ENCODE results near the gene CCDC178. TPM values are rescaled to one million over a fixed set of nuclear protein-coding genes. Genes with fewer than 3 reads are reported as not detected.
"Not testable (repeated sequence)": the region's sequence is repeated elsewhere in the genome, so short reads cannot be mapped to it uniquely, and the experiment has no call there.

CCDC178 gene
- polyA plus RNA-seq, 1 donor = 0.36 TPM

DNA sequence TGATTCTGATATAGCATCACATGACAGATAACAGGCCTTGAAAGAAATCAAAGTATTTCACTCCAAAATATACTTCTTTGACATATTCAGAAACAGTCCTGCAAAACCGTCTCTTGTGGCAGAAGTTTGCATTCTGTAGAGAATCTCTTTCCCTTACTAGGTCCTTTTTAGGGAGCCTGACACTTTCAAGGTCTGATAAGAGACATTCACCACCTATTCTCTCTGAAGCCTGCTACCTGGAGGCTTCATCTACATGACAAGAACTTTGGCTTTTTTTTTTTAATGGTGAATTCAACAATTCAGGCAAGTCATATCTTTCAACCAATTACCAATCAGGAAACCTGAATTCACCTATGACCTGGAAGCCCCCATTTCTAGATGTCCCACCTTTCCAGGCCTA is 83.8 kb downstream of the CCDC178 start:
- no peak for DNase-seq
- no peak overlapping the region for H3K27ac ChIP-seq (ENCODE audit: low read length)
- no peaks in the 10 kb centered on the region for H3K27me3 ChIP-seq (ENCODE audit: control insufficient read depth, insufficient read depth, low read length)
- H3K4me3 ChIP-seq (ENCODE audit: low read length) = no peak overlapping the region
- no peaks in the 10 kb centered on the region for H3K36me3 ChIP-seq (ENCODE audit: control insufficient read depth, insufficient read depth, low read length)
- no peaks in the 10 kb centered on the region for H3K4me1 ChIP-seq (ENCODE audit: control insufficient read depth, insufficient read depth, low read length)
- no CpG with 5 or more reads among the region's 1 CpG for WGBS (ENCODE audit: insufficient coverage, low lambda C conversion rate)
- H3K9me3 ChIP-seq (ENCODE audit: control insufficient read depth, low read depth, low read length) = no peaks in the 10 kb centered on the region

DNA sequence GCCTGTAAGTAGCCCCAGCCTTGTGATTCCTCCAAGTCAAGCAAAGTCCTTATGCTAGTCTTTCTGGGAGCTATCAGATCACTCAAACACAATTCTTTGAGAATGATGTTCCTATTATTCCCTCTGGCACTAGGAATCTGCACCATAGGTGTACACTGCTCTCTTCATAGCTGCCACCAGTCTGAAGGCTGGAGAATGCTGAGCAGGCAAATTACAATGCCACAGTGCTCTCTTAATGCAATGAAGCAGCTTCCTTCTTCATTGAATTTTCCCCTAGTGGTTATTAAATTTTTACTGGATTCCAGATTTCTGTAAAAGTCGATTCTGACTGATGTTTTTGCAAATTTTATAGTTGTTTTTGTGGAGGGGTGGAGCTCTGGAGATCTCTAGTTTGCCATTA is 84.8 kb downstream of the CCDC178 start:
- WGBS (ENCODE audit: insufficient coverage, low lambda C conversion rate) = no CpG with 5 or more reads among the region's 1 CpG
- Histone ChIP-seq H3K27ac (ENCODE audit: low read length) (no peak overlapping the region), H3K36me3 (ENCODE audit: control insufficient read depth, insufficient read depth, low read length) (no peaks in the 10 kb centered on the region), H3K4me3 (ENCODE audit: low read length) (no peak overlapping the region), H3K27me3 (ENCODE audit: control insufficient read depth, insufficient read depth, low read length) (no peaks in the 10 kb centered on the region), H3K4me1 (ENCODE audit: control insufficient read depth, insufficient read depth, low read length) (no peaks in the 10 kb centered on the region), H3K9me3 (ENCODE audit: control insufficient read depth, low read depth, low read length) (no peaks in the 10 kb centered on the region)
- DNase-seq = no peak

DNA sequence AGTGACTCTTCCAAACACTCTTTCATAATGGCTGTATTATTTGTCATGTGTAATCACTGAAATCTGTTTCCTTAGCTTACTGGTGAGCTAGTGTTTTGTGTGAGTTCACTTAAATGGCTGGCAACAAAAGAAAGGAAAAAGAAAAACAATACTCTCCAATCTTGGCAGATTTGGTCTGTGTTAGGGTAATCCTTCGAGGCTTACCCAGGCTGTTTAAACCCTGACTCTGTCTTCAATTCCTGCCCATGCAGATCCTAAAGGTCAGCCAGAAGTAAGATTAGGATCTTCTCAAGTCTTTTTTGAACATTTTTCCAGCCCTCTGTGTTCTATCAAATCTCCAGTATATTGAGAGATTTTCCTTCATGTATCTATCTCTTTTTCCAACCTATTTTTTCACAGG is 85.3 kb downstream of the CCDC178 start:
- WGBS (ENCODE audit: insufficient coverage, low lambda C conversion rate) = no CpG with 5 or more reads among the region's 1 CpG
- Histone ChIP-seq H3K4me1 (ENCODE audit: control insufficient read depth, insufficient read depth, low read length) (no peaks in the 10 kb centered on the region), H3K36me3 (ENCODE audit: control insufficient read depth, insufficient read depth, low read length) (no peaks in the 10 kb centered on the region), H3K9me3 (ENCODE audit: control insufficient read depth, low read depth, low read length) (no peaks in the 10 kb centered on the region), H3K27me3 (ENCODE audit: control insufficient read depth, insufficient read depth, low read length) (no peaks in the 10 kb centered on the region), H3K4me3 (ENCODE audit: low read length) (no peak overlapping the region), H3K27ac (ENCODE audit: low read length) (no peak overlapping the region)
- no peak for DNase-seq

- H3K27me3 ChIP-seq (ENCODE audit: control insufficient read depth, insufficient read depth, low read length) = no peaks in the 10 kb centered on the region
- H3K4me1 ChIP-seq (ENCODE audit: control insufficient read depth, insufficient read depth, low read length) = no peaks in the 10 kb centered on the region
- no peak overlapping the region for H3K4me3 ChIP-seq (ENCODE audit: low read length)
- no peak for DNase-seq
- H3K27ac ChIP-seq (ENCODE audit: low read length) = no peak overlapping the region
- 57% methylated on average over 2 of the region's 2 CpGs for WGBS (ENCODE audit: insufficient coverage, low lambda C conversion rate)
- no peaks in the 10 kb centered on the region for H3K36me3 ChIP-seq (ENCODE audit: control insufficient read depth, insufficient read depth, low read length)
- no peaks in the 10 kb centered on the region for H3K9me3 ChIP-seq (ENCODE audit: control insufficient read depth, low read depth, low read length)
These were observed 90.3 kb downstream of the CCDC178 start for GRCh38 chr18:33350256-33350655.

- not testable (repeated sequence) for H3K4me1 ChIP-seq (ENCODE audit: control insufficient read depth, insufficient read depth, low read length); H3K27ac ChIP-seq (ENCODE audit: low read length); DNase-seq; H3K27me3 ChIP-seq (ENCODE audit: control insufficient read depth, insufficient read depth, low read length); H3K9me3 ChIP-seq (ENCODE audit: control insufficient read depth, low read depth, low read length); H3K36me3 ChIP-seq (ENCODE audit: control insufficient read depth, insufficient read depth, low read length); H3K4me3 ChIP-seq (ENCODE audit: low read length)
- no CpG with 5 or more reads among the region's 2 CpGs for WGBS (ENCODE audit: insufficient coverage, low lambda C conversion rate)
These were observed 100.8 kb downstream of the CCDC178 start for GRCh38 chr18:33339733-33340132.

DNA sequence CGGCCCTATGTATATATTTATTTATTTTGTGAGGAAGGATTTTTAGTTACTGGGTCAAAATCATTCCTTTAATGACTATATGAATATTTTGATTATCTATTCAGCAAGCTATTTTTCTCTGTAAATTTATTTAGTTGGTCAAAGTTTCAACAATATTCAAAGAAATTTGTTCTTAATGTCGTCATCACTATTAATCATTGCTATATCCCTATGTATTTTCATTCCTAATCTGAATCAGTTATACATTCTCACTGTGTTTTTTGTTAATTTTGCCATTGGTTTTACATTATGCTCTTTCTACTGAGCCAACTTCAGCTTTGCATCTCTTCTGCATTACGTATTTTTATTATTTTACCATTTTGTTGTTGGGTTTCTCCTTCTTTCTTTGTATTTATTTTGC is 105.7 kb downstream of the CCDC178 start:
- no peaks in the 10 kb centered on the region for H3K27me3 ChIP-seq (ENCODE audit: control insufficient read depth, insufficient read depth, low read length)
- 44% methylated on average over 2 of the region's 3 CpGs for WGBS (ENCODE audit: insufficient coverage, low lambda C conversion rate)
- no peaks in the 10 kb centered on the region for H3K4me1 ChIP-seq (ENCODE audit: control insufficient read depth, insufficient read depth, low read length)
- H3K27ac ChIP-seq (ENCODE audit: low read length) = no peak overlapping the region
- H3K4me3 ChIP-seq (ENCODE audit: low read length) = no peak overlapping the region
- H3K36me3 ChIP-seq (ENCODE audit: control insufficient read depth, insufficient read depth, low read length) = no peaks in the 10 kb centered on the region
- DNase-seq = no peak
- no peaks in the 10 kb centered on the region for H3K9me3 ChIP-seq (ENCODE audit: control insufficient read depth, low read depth, low read length)

- 57% methylated on average over 1 of the region's 1 CpG for WGBS (ENCODE audit: insufficient coverage, low lambda C conversion rate)
- no peak for DNase-seq
- H3K4me3 ChIP-seq (ENCODE audit: low read length) = no peak overlapping the region
- H3K4me1 ChIP-seq (ENCODE audit: control insufficient read depth, insufficient read depth, low read length) = no peaks in the 10 kb centered on the region
- H3K27me3 ChIP-seq (ENCODE audit: control insufficient read depth, insufficient read depth, low read length) = no peaks in the 10 kb centered on the region
- H3K36me3 ChIP-seq (ENCODE audit: control insufficient read depth, insufficient read depth, low read length) = no peaks in the 10 kb centered on the region
- H3K9me3 ChIP-seq (ENCODE audit: control insufficient read depth, low read depth, low read length) = no peaks in the 10 kb centered on the region
- H3K27ac ChIP-seq (ENCODE audit: low read length) = no peak overlapping the region
These were observed 109.8 kb downstream of the CCDC178 start for GRCh38 chr18:33330711-33331110.

GRCh38 chr18:33326975-33327374 is 113.5 kb downstream of the CCDC178 start:
- DNase-seq = no peak
- Histone ChIP-seq H3K9me3 (ENCODE audit: control insufficient read depth, low read depth, low read length) (no peaks in the 10 kb centered on the region), H3K36me3 (ENCODE audit: control insufficient read depth, insufficient read depth, low read length) (no peaks in the 10 kb centered on the region), H3K27me3 (ENCODE audit: control insufficient read depth, insufficient read depth, low read length) (no peaks in the 10 kb centered on the region), H3K4me1 (ENCODE audit: control insufficient read depth, insufficient read depth, low read length) (no peaks in the 10 kb centered on the region), H3K27ac (ENCODE audit: low read length) (no peak overlapping the region), H3K4me3 (ENCODE audit: low read length) (no peak overlapping the region)
- 85% methylated on average over 4 of the region's 4 CpGs for WGBS (ENCODE audit: insufficient coverage, low lambda C conversion rate)

GRCh38 chr18:33317640-33318039 is 122.9 kb downstream of the CCDC178 start:
- no peak overlapping the region for H3K27ac ChIP-seq (ENCODE audit: low read length)
- no peaks in the 10 kb centered on the region for H3K27me3 ChIP-seq (ENCODE audit: control insufficient read depth, insufficient read depth, low read length)
- no peak for DNase-seq
- H3K36me3 ChIP-seq (ENCODE audit: control insufficient read depth, insufficient read depth, low read length) = no peaks in the 10 kb centered on the region
- no peak overlapping the region for H3K4me3 ChIP-seq (ENCODE audit: low read length)
- no peaks in the 10 kb centered on the region for H3K4me1 ChIP-seq (ENCODE audit: control insufficient read depth, insufficient read depth, low read length)
- H3K9me3 ChIP-seq (ENCODE audit: control insufficient read depth, low read depth, low read length) = peaks cover 7% of the 10 kb centered on the region
- 100% methylated on average over 1 of the region's 2 CpGs for WGBS (ENCODE audit: insufficient coverage, low lambda C conversion rate)

- Histone ChIP-seq H3K36me3 (ENCODE audit: control insufficient read depth, insufficient read depth, low read length) (no peaks in the 10 kb centered on the region), H3K9me3 (ENCODE audit: control insufficient read depth, low read depth, low read length) (peaks cover 7% of the 10 kb centered on the region), H3K4me1 (ENCODE audit: control insufficient read depth, insufficient read depth, low read length) (no peaks in the 10 kb centered on the region), H3K27me3 (ENCODE audit: control insufficient read depth, insufficient read depth, low read length) (no peaks in the 10 kb centered on the region), H3K4me3 (ENCODE audit: low read length) (no peak overlapping the region), H3K27ac (ENCODE audit: low read length) (no peak overlapping the region)
- no peak for DNase-seq
- WGBS (ENCODE audit: insufficient coverage, low lambda C conversion rate) = no CpG with 5 or more reads among the region's 33 CpGs
These were observed 124.4 kb downstream of the CCDC178 start for GRCh38 chr18:33316146-33316587.

GRCh38 chr18:33307520-33307919 is 133.0 kb downstream of the CCDC178 start:
- no CpG with 5 or more reads among the region's 1 CpG for WGBS (ENCODE audit: insufficient coverage, low lambda C conversion rate)
- H3K27ac ChIP-seq (ENCODE audit: low read length) = no peak overlapping the region

More at GRCh38 chr18:33307520-33307919, 133.0 kb downstream of the CCDC178 start:
- Histone ChIP-seq H3K36me3 (ENCODE audit: control insufficient read depth, insufficient read depth, low read length) (no peaks in the 10 kb centered on the region), H3K4me1 (ENCODE audit: control insufficient read depth, insufficient read depth, low read length) (no peaks in the 10 kb centered on the region), H3K27me3 (ENCODE audit: control insufficient read depth, insufficient read depth, low read length) (no peaks in the 10 kb centered on the region), H3K9me3 (ENCODE audit: control insufficient read depth, low read depth, low read length) (no peaks in the 10 kb centered on the region), H3K4me3 (ENCODE audit: low read length) (no peak overlapping the region)
- no peak for DNase-seq
